Measurements from ENCODE around the gene MBNL2. TPM values are rescaled to one million over a fixed set of nuclear protein-coding genes. Genes with fewer than 3 reads are reported as not detected.
"Not testable (repeated sequence)": the region's sequence is repeated elsewhere in the genome, so short reads cannot be mapped to it uniquely, and the experiment has no call there.

MBNL2 gene
- total RNA-seq, 1 donor from 2014 or later = 31.4 TPM

- ATAC-seq; DNase-seq (ENCODE audit: low spot score): not testable (repeated sequence)
Observed at GRCh38 chr13:97207252-97207651, 14.9 kb upstream of the MBNL2 start.

- ATAC-seq (no peak), DNase-seq (ENCODE audit: low spot score) (no peak)
Observed at GRCh38 chr13:97211300-97211699, 10.8 kb upstream of the MBNL2 start.

GRCh38 chr13:97212004-97212403 lies 10.1 kb upstream of the MBNL2 start:
- ATAC-seq = peak; percentile 44

GRCh38 chr13:97212601-97213040 lies 9.5 kb upstream of the MBNL2 start:
- no peak for DNase-seq (ENCODE audit: low spot score)
- ATAC-seq = peak; percentile 88

More at GRCh38 chr13:97212004-97212403, 10.1 kb upstream of the MBNL2 start:
- DNase-seq (ENCODE audit: low spot score) = no peak

- DNase-seq (ENCODE audit: low spot score) (no peak), ATAC-seq (no peak)
Observed at GRCh38 chr13:97214921-97215320, 7.2 kb upstream of the MBNL2 start.

GRCh38 chr13:97215325-97215724 lies 6.8 kb upstream of the MBNL2 start:
- ATAC-seq = no peak
- DNase-seq (ENCODE audit: low spot score) = no peak

- peak; percentile 56 for DNase-seq (ENCODE audit: low spot score)
Observed at GRCh38 chr13:97219226-97219625, 2.9 kb upstream of the MBNL2 start.

GRCh38 chr13:97220151-97220900 lies 1.8 kb upstream of the MBNL2 start:
- DNase-seq (ENCODE audit: low spot score) = no peak

More at GRCh38 chr13:97219226-97219625, 2.9 kb upstream of the MBNL2 start:
- peak; percentile 53 for ATAC-seq

GRCh38 chr13:97221046-97221445 lies 1.1 kb upstream of the MBNL2 start:
- DNase-seq (ENCODE audit: low spot score) (no peak), ATAC-seq (no peak)

More at GRCh38 chr13:97220151-97220900, 1.8 kb upstream of the MBNL2 start:
- no peak for ATAC-seq

GRCh38 chr13:97221466-97221865 lies 667 bp upstream of the MBNL2 start:
- DNase-seq (ENCODE audit: low spot score) = no peak
- ATAC-seq = no peak

- DNase-seq (ENCODE audit: low spot score) (no peak), ATAC-seq (no peak)
Observed at GRCh38 chr13:97223037-97223710, 1.0 kb downstream of the MBNL2 start.

GRCh38 chr13:97223711-97224541 lies 1.8 kb downstream of the MBNL2 start:
- peak; percentile 58 for DNase-seq (ENCODE audit: low spot score)
- peak; percentile 43 for ATAC-seq

GRCh38 chr13:97224544-97225300 lies 2.6 kb downstream of the MBNL2 start:
- ATAC-seq = peak; percentile 22

GRCh38 chr13:97225533-97225932 lies 3.4 kb downstream of the MBNL2 start:
- ATAC-seq (peak; percentile 9), DNase-seq (ENCODE audit: low spot score) (no peak)

More at GRCh38 chr13:97224544-97225300, 2.6 kb downstream of the MBNL2 start:
- DNase-seq (ENCODE audit: low spot score) = peak; percentile 85

GRCh38 chr13:97226013-97226412 lies 3.9 kb downstream of the MBNL2 start:
- ATAC-seq (no peak), DNase-seq (ENCODE audit: low spot score) (no peak)

- peak; percentile 9 for ATAC-seq
- DNase-seq (ENCODE audit: low spot score) = no peak
Observed at GRCh38 chr13:97226788-97227627, 4.9 kb downstream of the MBNL2 start.

GRCh38 chr13:97228850-97229521 lies 6.9 kb downstream of the MBNL2 start:
- ATAC-seq = no peak
- DNase-seq (ENCODE audit: low spot score) = no peak

- ATAC-seq = peak; percentile 42
Observed at GRCh38 chr13:97229699-97230098, 7.6 kb downstream of the MBNL2 start.

More at GRCh38 chr13:97229699-97230098, 7.6 kb downstream of the MBNL2 start:
- no peak for DNase-seq (ENCODE audit: low spot score)
